Measurements from ENCODE around the gene NFU1.

Gene NFU1

GRCh38 chr2:69436938-69437750, at the start of gene NFU1:
NFU1 (minus strand) TSS chr2:69437435; CDS start chr2:69437422, 13 bp downstream.
- peak; percentile 88 for DNase-seq (ENCODE audit: low read depth in 2 of 2)

- DNase-seq (ENCODE audit: low read depth in 2 of 2), result no peak
Measured at GRCh38 chr2:69483696-69484095, 46.5 kb upstream of the NFU1 start.

GRCh38 chr2:69483024-69483423, 45.8 kb upstream of the NFU1 start:
- no peak for DNase-seq (ENCODE audit: low read depth in 2 of 2)

- no peak for DNase-seq (ENCODE audit: low read depth in 2 of 2)
Measured at GRCh38 chr2:69482471-69482870, 45.2 kb upstream of the NFU1 start.

GRCh38 chr2:69481421-69481820, 44.2 kb upstream of the NFU1 start:
- no peak for DNase-seq (ENCODE audit: low read depth in 2 of 2)

GRCh38 chr2:69477627-69478026, 40.4 kb upstream of the NFU1 start:
- no peak for DNase-seq (ENCODE audit: low read depth in 2 of 2)

GRCh38 chr2:69474688-69475087, 37.5 kb upstream of the NFU1 start:
- no peak for DNase-seq (ENCODE audit: low read depth in 2 of 2)

- no peak for DNase-seq (ENCODE audit: low read depth in 2 of 2)
Measured at GRCh38 chr2:69471793-69472192, 34.6 kb upstream of the NFU1 start.

GRCh38 chr2:69470911-69471310, 33.7 kb upstream of the NFU1 start:
- DNase-seq (ENCODE audit: low read depth in 2 of 2), result no peak

GRCh38 chr2:69469784-69470183, 32.5 kb upstream of the NFU1 start:
- DNase-seq (ENCODE audit: low read depth in 2 of 2), result no peak

GRCh38 chr2:69469375-69469774, 32.1 kb upstream of the NFU1 start:
- DNase-seq (ENCODE audit: low read depth in 2 of 2), result no peak

GRCh38 chr2:69466728-69467127, 29.5 kb upstream of the NFU1 start:
- no peak for DNase-seq (ENCODE audit: low read depth in 2 of 2)

- no peak for DNase-seq (ENCODE audit: low read depth in 2 of 2)
Measured at GRCh38 chr2:69465513-69466456, 28.6 kb upstream of the NFU1 start.

- DNase-seq (ENCODE audit: low read depth in 2 of 2), result peak in 1 of 2 experiments; percentile 8
Measured at GRCh38 chr2:69464575-69464974, 27.3 kb upstream of the NFU1 start.

GRCh38 chr2:69462780-69463179, 25.5 kb upstream of the NFU1 start:
- no peak for DNase-seq (ENCODE audit: low read depth in 2 of 2)

GRCh38 chr2:69461404-69461803, 24.2 kb upstream of the NFU1 start:
- no peak for DNase-seq (ENCODE audit: low read depth in 2 of 2)

- no peak for DNase-seq (ENCODE audit: low read depth in 2 of 2)
Measured at GRCh38 chr2:69459936-69460335, 22.7 kb upstream of the NFU1 start.

- no peak for DNase-seq (ENCODE audit: low read depth in 2 of 2)
Measured at GRCh38 chr2:69456950-69457445, 19.8 kb upstream of the NFU1 start.

- no peak for DNase-seq (ENCODE audit: low read depth in 2 of 2)
Measured at GRCh38 chr2:69456154-69456553, 18.9 kb upstream of the NFU1 start.

- DNase-seq (ENCODE audit: low read depth in 2 of 2), result no peak
Measured at GRCh38 chr2:69454976-69455375, 17.7 kb upstream of the NFU1 start.

GRCh38 chr2:69453475-69454129, 16.4 kb upstream of the NFU1 start:
- DNase-seq (ENCODE audit: low read depth in 2 of 2), result no peak

GRCh38 chr2:69452687-69453086, 15.5 kb upstream of the NFU1 start:
- no peak for DNase-seq (ENCODE audit: low read depth in 2 of 2)

All from fibroblast of skin of left quadriceps (primary cell).